GM10266 (cell line): ENCODE data around the gene PWWP2B.

ENCODE experiments used
- DNase-seq: peaks from one replicate; pipeline ENCODE4 v3.0.0; 2012; ENCODE audit errors: extremely low spot score
- CTCF ChIP-seq: IDR thresholded peaks from 2 replicates; pipeline ENCODE4 v1.5.1; 2012; ENCODE audit warnings: mild to moderate bottlenecking, low read depth; ENCODE audit not compliant: control insufficient read depth, insufficient read depth; ENCODE audit errors: missing control alignments

Gene PWWP2B

GRCh38 chr10:132352462-132353308 lies 44.3 kb upstream of the PWWP2B start:
- peak; percentile 91 for DNase-seq
- TF ChIP-seq CTCF, result peak; percentile 88

GRCh38 chr10:132353456-132354355 lies 43.3 kb upstream of the PWWP2B start:
- TF ChIP-seq CTCF, result no peak
- no peak for DNase-seq

GRCh38 chr10:132354356-132355094 lies 42.5 kb upstream of the PWWP2B start:
- DNase-seq, result no peak
- TF ChIP-seq CTCF, result no peak

GRCh38 chr10:132355297-132355696 lies 41.7 kb upstream of the PWWP2B start:
- TF ChIP-seq CTCF, result no peak
- DNase-seq, result no peak

- no peak for DNase-seq
- no peak for TF ChIP-seq CTCF
Measured at GRCh38 chr10:132355754-132356153, 41.2 kb upstream of the PWWP2B start.

GRCh38 chr10:132356621-132357195 lies 40.3 kb upstream of the PWWP2B start:
- TF ChIP-seq CTCF, result no peak
- no peak for DNase-seq
